GM19035 (cell line): Measurements from ENCODE around the gene AGPAT3.
"Not testable (repeated sequence)": the region's sequence is repeated elsewhere in the genome, so short reads cannot be mapped to it uniquely, and the experiment has no call there.

Source experiments
- ATAC-seq: cut with Tn5 transposase; IDR thresholded peaks from one replicate; pipeline ENCODE4 v1.9.1; 2021; ENCODE audit not compliant: unreplicated experiment

Gene AGPAT3

DNA sequence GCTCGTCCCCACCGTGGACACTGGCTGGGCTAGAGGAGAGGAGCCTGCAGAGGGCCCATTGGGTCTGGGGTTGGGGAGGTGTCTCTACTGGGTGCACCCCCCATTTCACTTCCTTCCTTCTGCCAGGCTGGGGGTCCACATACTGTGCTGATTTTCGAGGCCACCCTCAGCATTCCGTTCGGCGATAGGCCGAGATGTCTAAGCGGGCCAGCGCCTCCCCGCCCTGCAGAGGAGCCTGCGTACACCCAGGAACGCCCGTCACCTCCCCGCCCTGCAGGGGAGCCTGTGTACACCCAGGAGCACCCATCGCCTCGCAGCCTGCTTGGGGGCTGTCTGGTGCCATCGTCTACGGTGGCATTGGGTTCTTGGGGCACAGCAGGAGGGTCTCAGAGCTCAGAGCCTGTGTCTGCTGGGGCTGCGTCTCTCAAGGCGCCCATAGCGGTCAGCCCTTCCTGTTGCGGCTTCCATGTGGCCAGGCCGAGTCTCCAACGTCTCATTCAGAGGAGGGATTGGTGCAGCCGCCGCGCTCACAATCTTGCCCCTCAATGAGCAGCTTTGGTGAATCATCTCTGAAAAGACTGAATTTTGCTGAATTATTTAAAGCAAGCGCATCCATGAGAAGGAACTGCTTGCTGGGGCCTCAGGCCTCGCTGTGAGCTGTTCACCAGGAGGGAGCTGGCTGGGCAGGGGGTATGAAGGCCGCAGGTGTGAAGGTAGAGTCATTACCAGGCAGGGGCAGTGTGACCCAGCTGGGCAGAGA, 30.7 kb upstream of the AGPAT3 start:
- no peak for ATAC-seq

DNA sequence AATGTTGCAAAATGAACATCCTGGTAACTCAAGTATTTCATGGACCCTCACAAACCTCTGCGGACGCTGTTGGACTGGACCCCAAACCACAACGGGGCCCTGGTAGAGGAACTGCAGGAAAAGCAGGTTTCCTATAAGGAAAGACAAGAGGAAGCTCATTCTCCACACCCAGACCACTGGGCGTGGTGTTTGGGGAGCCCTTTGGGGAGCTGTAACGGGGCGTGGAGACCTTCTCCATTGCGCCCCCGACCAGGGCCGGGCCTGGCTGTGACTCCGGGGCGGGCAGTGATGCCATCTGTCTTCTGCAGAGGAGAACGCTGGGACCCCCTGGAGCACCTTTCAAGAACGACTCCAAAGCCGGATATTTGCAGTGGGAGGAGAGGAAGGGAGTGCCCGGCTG, 30.0 kb upstream of the AGPAT3 start:
- no peak for ATAC-seq

DNA sequence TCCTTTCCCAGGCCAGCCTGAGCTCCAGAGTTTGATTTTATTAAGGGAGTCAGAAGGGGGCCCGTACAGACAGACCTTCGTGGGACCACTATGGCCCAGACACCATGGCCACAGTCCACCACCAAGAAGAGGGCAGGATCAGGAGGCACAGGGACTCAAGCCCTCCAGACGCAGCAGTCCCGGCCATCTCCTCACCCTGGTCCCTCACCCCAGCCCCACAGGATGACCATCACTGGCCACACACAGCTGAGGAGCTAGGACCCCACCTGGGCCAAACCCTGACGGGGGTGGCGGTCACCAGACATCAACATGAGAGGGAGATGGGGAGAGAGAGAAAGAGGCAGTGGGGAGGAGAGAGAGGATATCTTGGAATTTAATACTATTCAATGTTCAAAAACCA, 29.2 kb upstream of the AGPAT3 start:
- no peak for ATAC-seq

DNA sequence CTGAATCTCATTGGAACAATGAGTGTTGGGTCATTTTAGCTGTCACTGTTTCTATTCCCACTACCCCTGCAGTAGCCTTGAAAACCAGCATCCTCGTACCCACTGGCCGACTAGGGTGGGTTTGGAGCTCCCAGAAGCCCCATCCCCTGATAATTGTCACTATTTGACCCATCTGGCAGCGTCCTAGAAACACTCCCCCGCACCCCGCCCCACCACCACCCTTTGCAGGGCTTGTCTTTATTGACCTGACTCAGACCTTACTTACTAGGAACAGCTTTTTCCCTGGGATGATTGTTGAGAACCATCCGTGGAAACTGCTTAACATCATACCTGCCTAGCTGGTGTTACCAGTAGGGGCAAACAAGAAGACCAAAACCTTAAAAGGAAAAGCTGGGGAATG, 28.4 kb upstream of the AGPAT3 start:
- ATAC-seq, result no peak

DNA sequence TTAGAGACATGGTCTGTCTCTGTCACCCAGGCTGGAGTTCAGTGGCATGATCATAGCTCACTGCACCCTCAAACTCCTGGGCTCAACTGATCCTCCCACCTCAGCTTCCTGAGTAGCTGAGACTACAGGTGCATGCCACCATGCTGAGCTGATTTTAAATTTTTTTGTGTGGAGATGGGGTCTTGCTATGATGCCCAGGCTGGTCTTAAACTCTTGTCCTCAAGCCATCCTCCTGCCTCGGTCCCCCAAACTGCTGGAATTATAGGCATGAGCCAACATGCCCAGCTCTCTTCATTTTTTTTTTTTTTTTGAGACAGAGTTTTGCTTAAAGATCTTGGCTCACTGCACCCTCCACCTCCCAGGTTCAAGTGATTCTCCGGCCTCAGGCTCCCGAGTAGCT, 24.8 kb upstream of the AGPAT3 start:
- no peak for ATAC-seq

DNA sequence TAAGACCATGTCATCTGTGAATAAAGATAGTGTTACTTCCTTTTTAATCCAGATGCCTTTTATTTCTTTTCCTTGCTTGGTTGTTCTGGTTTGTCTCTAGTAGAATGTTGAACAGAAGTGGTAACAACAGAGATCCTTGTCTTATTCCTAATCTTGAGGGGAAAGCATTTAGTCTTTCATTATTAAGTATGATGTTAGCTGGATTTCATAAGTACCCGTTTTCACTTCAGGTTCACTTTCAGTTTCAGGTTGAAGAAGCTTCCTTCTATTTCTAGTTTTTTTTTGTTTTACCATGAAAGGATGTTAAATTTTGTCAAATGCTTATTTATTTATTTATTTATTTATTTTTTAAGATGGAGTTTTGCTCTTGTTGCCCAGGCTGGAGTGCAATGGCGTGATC, 22.3 kb upstream of the AGPAT3 start:
- ATAC-seq, result no peak

DNA sequence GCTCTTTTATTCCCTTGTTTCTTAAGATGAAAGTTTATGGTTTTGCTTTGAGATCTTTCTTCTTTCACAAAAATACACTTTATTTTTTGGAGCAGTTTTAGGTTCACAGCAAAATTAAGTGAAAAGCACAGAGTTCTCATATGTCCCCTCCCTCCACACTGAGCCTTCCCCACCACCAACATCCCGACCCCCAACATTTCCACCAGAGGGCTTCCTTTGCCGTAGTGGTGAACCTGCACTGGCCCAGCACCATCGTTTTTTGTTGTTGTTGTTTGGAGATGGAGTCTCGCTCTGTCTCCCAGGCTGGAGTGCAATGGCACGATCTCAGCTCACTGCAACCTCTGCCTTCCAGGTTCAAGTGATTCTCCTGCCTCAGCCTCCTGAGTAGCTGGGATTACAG, 20.1 kb upstream of the AGPAT3 start:
- not testable (repeated sequence) for ATAC-seq

DNA sequence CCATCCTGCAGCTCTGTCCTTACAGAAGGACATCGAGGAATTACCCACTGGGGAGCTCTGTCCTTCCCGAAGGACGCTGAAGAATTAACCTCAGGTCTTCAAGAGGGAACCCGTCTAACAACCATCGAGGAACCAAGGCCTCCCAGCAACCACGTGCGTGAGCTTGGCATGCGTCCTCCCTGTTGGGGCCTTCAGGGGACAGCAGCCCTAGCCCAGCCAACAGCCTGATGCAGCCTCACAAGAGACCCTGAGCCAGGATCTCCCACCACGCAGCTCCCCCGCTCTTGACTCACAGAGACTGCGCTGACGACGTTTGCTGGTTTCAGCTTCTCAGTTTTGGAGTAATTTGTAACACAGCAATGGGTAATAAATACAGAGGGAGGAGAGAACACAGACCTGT, 19.6 kb upstream of the AGPAT3 start:
- ATAC-seq, result no peak

DNA sequence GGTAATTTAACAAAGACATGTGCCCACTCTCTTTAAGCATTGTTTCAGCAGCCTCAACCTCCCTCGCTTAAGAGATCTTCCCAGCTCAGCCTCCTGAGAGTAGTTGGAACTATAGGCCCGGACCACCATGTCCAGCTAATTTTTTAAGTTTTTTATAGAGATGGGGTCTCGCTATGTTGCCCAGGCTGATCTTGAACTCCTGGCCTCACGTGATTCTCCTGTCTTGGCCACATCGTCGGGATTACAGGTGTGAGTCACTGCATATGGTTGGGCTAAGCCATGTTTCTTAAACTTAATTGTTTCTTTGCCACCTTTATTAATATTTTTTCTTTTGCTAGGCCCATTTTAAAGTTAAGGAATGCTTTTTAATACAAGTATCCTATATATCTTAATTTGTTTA, 18.6 kb upstream of the AGPAT3 start:
- no peak for ATAC-seq

DNA sequence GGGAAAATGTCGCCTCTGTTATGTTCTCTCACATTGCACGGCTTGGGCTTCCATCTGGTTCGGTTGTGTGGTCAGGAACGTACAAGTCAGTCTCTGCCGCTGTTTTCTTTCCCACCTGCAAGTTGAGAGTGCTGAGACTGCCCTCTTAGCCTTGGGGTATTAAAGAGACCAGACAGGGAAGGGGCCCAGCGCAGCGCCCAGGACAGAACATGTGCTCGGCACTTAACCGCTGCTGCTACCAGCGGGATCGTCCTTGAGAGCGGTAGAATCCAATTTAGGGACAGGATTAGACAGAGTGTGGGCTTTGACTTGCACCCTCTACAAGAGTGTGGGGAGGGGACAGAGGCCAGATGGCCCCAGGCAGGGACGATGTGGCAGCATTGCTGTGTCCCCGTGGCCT, 17.7 kb upstream of the AGPAT3 start:
- no peak for ATAC-seq

DNA sequence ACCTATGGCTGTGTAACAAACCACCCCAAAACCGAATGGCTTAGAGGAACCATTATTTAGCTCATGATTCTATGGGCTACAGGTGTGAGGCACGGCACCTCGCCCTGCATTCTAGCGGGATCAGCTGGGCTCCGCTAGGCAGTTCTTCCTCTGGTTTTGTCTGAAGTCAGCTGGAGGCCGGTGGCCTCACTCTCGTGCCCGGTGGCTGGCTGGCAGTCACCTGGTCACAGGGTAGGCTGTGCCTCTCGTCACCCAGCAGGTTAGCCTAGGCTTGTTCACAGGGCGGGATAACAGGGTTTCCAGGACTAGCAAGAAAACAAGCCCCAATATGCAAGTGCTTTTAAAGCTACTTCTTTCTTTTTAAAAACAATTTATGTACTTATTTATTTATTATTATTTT, 16.3 kb upstream of the AGPAT3 start:
- no peak for ATAC-seq

DNA sequence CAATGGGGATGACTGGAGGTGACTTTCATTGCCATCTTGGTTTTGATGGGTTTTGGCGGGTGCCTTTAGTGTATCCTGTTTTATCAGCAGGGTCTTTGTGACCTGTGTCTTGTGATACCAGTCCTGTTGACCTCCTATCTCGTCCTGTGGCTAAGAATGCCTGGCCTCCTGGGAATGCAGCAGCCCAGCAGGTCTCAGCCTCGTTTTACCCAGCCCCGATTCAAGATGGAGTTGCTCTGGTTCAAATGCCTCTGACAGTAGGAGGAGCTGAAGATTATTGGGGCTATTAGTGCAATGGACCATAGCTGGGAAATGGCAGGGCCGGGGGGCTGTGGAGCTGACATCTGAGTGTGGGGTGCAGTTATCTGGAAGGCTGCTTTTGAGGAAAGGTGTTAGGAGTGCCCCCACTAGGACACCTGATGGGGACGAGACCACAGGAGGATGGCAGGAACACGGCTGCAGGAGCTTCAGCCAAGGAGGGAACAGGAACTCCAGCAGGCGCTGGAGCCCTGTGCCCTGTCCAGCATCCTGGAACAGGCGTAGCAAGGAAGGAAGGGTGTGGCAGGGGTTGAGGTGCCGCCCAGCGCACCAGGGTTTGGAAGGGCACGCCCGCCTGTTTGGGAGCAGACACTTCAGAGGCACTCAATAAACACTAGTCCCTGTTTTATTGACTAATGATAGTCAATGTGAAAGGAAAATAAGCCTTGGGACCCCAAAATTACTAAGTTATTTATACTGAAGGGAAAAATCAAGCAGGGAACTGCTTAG, 15.3 kb upstream of the AGPAT3 start:
- no peak for ATAC-seq

DNA sequence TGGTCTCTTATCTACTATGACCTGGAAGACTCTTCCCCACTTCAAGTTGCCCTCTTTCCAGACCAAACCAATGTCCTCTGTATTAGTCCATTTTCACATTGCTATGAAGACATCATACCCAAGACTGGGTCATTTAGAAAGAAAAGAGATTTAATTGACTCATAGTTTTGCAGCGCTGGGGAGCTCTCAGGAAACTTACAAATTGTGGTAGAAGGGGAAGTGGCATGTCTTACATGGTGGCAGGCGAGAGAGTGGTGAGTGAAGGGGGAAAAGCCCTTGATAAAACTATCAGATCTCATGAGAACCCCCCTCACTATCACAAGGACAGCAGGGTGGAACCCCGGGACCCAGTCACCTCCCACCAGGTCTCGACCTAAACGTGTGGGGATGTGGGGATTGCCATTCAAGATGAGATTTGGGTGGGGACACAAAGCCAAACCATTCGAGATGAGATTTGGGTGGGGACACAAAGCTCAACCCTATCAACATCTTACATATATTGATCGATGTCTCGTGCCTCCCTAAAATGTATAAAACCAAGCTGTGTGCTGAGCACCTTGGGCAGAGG, 14.2 kb upstream of the AGPAT3 start:
- ATAC-seq, result no peak

DNA sequence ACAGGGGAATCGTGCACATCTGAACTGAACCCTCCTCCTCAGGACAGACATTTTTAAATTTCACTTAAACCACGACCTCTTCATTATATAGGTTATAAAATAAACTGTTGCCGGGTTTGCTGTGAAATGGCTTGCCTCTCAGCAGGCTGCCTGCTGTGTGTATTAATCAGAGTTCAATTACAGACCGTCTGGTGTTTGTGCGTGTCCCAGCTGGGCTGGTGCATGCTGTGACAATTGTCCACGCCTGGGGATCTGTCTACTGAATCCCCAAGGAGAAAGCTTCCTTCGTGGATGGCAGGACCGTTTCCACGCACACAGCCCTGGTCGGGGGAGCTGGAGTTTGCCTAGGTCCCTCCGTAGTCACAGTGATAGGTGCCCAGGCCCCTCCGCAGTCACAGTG, 13.4 kb upstream of the AGPAT3 start:
- ATAC-seq, result no peak

DNA sequence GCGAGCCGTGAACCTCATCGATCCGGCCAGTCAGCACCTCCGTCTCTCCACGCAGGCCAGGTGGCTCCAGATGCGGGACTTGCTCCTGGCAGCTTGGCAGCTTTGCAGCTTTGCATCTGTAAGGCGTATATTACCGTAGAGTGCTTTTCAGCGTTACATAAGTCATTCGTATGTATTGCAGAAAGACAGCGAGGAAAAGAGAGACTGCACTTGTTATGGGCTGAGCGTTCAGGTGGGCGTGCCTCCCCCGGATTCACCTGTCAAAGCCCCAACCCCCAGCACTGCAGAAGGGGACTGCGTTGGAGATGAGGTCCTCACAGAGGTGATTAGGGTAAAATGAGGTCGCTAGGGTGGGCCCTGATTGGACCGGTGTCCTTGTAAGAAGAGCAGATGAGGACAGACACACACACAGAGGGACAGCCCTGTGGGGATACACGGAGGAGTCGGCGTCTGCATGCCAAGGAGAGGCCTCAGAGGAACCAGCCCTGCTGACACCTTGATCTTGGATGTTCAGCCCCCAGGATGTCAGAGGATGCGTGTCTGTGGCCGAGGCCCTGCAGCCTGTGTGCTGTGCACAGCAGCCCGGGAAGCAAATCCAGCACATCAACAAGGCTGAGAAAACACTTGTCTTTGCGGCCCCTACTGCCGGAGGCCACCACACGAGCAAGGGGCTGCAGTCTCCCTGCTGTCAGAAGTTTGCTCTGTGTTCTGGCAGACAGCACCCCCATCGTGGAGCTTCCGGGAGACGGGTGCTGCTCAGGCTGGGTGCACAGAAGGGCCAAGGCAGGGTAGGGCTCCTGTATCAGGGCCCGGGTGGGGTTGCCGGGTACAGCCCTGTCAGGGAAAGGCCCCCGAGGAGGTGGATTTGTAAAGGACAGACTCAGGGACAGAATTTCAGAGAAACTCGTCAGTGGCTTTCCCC, 10.9 kb upstream of the AGPAT3 start:
- no peak for ATAC-seq

DNA sequence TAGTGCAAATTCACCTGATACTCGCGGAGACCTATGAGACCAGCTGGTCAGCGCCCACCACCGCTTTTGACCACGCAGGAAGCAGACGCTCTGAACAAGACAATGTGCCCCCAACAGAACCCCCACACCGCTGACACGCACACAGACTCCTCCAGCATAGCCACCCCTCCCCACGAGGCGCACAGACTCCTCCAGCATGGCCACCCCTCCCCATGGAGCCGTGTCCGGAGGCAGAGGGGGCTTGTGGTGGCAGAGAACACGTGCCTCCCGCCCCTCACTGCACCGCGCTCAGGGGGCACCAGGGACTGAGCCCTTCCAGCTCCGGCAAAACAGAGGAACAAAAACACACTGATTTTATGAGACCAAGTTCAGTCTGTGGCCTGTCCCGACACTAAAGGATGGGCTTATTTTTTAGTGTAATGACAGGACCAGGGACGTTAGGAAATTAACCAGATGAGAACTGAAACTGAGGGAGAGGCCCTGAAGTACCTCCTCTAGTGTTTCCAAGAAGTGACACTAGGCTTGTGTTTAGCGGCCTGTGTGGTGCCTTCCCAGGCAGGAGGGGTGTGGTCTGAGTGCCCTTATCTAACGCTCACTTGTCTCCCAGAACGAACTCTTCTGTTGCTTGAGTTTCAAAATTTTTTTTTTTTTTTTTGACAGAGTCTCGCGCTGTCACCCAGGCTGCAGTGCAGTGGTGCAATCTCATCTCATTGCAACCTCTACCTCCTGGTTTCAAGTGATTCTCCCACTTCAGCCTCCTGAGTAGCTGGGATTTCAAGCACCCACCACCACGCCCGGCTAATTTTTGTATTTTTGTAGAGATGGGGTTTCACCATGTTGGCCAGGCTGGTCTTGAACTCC, 10.0 kb upstream of the AGPAT3 start:
- peak; percentile 65 for ATAC-seq

DNA sequence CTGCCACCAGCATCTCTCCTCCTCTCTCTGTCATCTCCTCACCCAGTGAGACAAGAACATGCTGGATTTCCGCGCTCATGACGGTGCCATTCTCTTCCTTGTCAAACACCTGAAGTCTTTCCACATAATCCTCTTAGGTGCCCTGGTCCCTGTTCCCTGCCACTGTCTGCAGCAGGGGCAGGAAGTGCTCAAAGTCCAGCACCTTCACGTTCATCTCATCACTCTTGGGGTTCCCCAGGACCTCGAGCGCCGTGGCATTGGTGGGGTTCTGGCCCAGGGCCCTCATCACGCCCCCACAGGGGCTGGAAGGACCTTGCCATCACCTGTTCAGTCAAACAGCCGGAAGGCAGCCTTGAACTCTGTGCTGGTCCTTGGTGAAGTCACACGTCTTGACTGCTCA, 9.1 kb upstream of the AGPAT3 start:
- ATAC-seq, result no peak

DNA sequence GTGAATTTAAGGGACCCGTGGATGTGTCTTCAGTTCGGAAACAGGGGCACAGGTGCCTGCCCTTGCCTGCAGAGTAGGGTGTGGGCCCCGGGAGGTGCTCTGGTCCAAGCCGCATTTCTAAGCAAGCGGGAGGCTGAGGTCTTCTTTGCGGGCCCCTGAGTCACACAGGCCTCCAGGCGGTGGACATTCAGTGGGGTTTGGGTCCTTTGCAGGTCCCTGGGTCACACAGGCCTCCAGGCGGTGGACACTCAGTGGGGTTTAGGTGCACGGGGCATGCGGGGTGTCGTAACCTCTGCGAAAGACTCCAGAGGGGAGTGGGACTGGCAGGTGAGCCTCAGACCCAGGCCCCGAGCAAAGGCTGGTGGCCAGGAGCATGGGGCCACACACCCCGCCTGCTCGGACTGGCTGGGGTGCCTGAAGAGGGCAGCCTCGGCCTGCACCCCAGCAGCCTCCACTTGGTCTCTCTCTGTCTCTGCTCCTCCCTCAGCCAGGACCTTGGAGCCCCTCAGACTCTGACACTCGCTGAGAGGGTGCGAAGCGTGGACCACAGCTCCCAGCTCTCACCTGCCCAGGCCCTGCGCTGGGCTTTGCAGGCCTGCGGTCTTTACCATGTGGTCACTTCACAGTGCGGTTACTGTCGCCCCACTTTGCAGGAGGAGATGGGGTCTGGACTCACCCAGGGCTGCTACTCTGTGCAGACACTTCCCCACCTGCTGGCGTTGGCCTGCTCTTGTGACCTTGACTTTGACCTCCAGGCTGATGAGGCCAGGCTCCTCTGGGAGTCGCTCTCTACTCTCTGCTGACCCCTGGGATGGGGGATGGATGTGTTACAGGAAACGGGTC, 6.0 kb upstream of the AGPAT3 start:
- ATAC-seq, result no peak

DNA sequence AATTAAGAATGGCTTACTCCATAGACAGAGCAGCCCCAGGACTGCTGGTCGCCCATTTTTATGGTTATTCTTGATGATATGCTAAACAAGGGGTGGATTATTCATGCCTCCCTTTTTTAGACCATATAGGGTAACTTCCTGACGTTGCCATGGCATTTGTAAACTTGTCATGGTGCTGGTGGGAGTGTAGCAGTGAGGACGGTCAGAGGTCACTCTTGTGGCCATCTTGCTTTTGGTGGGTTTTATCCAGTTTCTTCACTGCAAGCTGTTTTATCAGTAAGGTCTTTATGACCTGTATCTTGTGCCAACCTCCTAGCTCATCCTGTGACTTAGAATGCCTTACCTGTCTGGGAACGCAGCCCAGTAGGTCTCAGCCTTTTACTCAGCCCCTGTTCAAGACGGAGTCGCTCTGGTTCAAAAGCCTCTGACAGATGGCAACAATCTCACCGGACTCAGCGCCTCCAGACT, 5.2 kb upstream of the AGPAT3 start:
- no peak for ATAC-seq
